Measurements from ENCODE around the gene THRAP3.

THRAP3 gene

DNA sequence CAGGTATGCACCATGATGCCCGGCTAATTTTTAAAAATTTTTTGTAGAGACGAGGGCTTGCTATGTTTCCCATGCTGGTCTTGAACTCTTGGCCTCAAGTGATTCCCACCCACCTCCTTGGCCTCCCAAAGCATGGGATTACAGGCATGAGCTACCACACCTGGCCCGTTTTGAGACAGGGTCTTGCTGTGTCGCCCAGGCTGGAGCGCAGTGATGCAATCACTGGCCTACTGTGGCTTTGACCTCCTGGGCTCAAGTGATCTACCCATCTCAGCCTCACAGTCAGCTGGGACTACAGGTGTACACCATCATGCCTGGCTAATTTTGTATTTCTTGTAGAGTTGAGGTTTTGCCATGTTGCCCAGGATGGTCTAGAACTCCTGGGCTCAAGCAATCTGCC, 74.4 kb downstream of the THRAP3 start:
- DNase-seq (ENCODE audit: low read depth) = no peak

GRCh38 chr1:36300526-36300925, 76.3 kb downstream of the THRAP3 start:
- DNase-seq (ENCODE audit: low read depth) = peak; percentile 41

DNA sequence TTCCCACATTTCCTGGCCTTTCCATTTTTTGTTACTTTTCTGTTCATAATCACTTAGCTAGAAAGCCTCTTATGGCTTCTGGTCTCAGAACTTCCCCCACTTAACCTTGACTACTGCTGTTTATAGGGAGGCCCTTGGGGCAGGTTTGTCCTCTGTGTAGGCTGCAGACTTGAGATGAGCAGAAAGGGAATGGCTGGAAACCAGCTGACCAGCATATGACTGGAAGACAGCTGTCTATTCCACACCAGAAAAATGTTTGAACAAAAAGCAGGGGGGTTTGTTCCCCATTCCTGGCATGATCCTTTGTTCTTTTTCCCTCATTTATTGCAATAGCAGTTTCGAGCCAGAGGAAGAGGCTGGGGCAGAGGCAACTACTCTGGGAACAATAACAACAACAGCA, 77.0 kb downstream of the THRAP3 start:
- DNase-seq (ENCODE audit: low read depth) = no peak

GRCh38 chr1:36303244-36303643, 79.0 kb downstream of the THRAP3 start:
- DNase-seq (ENCODE audit: low read depth) = no peak

- DNase-seq (ENCODE audit: low read depth) = no peak
These were observed 79.6 kb downstream of the THRAP3 start for GRCh38 chr1:36303650-36304360.

DNA sequence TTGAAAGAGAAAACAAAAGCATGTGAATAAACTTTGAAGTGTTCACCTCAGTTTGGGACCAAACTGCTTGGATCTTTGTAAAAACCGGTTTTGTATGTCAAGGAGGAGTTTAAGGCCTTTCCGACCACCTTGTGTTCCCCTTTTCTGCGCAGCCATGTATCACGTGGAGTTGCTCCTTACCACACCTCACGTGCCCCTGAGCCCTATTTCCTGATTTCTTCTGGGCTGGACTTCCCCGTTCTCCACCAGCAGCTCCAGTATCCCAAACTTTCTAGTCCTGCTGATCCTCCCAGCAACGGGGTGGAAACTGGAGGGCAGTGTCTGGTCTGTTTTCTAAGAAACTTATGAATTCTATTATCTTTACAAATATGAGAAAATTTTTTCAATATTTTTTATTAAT, 80.3 kb downstream of the THRAP3 start:
- DNase-seq (ENCODE audit: low read depth) = no peak

- DNase-seq (ENCODE audit: low read depth) = no peak
These were observed 81.0 kb downstream of the THRAP3 start for GRCh38 chr1:36304970-36305914.

- DNase-seq (ENCODE audit: low read depth) = no peak
These were observed 81.6 kb downstream of the THRAP3 start for GRCh38 chr1:36305915-36306209.

DNA sequence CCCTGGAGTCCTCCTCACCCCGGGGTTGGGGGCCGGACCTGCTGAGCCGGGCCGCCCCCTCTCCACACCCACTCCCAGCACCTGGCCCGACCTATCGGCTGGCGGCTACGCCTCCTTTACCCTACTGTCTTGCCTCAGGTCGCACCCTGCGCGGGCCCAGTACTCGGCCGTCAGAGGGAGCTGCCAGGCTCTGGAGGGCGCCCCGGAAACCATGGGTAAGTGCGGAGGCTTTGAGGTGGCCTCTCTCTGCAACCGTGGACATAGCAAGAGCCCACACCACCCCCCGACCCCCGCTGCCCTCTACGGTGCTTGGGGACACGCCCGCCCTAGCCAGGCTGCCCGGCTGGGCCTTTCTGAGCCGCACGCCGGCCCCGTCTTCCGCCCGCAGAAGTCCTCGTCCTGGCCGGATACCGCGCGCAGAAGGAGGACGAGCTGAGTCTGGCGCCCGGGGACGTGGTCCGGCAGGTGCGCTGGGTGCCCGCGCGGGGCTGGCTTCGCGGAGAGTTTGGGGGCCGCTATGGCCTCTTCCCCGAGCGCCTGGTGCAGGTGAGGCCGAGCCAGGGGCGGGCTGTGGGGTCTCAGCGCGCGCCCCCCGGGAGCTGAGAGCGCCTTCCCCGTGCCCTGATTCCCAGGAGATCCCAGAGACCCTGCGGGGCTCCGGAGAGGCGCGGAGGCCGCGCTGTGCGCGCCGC, 82.1 kb downstream of the THRAP3 start, which contains the start of gene SH3D21:
TSS of gene SH3D21 (plus strand) at position 159 of the 692 bp plus-strand sequence. CDS start at position 212, 53 bp downstream.
- no peak for DNase-seq (ENCODE audit: low read depth)

DNA sequence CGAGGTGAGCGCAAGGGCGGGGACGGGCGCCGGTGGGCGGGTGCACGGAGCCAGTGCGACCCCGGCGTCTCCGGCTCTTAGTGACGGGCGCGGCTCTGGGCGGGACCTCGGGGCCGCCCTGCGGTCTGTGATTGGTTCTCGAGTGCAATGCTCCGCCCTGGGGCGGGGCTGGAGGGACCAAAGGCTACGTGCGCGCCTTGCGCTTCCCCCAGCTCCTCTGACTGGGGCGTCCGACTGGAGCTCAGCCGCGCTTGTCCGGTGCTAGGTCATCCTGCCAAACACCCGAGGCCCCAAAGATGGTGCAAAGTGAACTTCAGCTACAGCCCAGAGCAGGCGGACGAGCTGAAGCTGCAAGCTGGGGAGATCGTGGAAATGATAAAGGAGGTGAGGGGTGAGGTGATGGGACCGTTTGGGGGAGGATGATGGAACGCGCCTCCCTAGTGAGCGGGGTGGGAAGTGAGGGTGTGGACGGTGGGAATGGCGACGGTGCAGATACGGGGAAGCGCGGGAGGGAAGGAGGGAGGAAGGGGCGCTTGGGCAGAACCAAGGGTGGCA, 82.7 kb downstream of the THRAP3 start:
- DNase-seq (ENCODE audit: low read depth) = peak; percentile 94

DNA sequence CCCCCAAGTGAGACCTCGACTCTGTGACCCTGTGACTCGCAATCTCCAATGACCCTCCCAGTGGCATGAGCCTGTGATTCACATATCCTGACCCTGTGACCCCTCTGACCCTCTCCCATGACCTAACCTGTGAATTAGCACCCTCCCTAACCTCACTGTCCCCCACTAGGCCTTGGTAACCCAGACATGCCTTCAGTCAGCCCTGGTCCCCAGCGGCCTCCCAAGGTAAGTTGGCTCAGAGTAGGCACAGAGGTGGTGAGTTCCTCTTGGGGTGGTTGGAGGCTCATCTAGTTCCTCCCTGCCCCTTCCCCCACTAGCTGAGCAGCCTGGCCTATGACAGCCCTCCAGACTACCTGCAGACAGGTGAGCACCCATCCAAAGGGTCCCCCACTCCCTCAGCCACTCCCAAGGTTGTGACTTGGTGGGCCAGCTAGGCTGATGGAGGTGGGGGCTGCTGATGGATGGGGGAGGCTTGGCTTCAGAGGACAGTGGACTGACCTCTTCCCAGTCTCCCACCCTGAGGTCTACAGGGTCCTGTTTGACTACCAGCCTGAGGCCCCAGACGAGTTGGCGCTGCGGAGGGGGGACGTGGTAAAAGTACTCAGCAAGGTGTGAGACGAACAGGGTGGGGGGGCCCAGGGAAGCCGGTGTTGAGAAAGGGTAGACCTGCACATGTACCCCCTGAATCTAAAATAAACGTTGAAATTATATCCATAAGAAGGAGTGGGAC, 83.5 kb downstream of the THRAP3 start:
- no peak for DNase-seq (ENCODE audit: low read depth)

GRCh38 chr1:36309397-36309796, 85.2 kb downstream of the THRAP3 start:
- DNase-seq (ENCODE audit: low read depth) = no peak

GRCh38 chr1:36320291-36320761, 96.1 kb downstream of the THRAP3 start:
- DNase-seq (ENCODE audit: low read depth) = no peak

DNA sequence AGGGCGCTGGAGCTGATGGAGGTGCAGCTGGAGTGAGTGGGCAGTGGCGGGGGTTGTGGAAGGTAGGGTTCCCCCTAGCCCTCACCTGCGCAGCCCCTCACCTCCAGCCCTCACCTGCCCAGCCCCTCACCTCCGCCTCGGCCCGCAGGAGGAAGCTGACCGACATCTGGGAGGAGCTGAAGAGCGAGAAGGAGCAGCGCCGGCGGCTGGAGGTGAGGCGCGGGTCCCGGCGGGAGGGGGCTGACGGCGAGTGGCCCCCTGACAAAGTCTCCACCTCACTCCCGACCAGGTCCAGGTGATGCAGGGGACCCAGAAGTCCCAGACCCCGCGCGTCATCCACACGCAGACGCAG, 96.5 kb downstream of the THRAP3 start:
- DNase-seq (ENCODE audit: low read depth) = no peak

GRCh38 chr1:36321119-36321951, 97.1 kb downstream of the THRAP3 start:
- DNase-seq (ENCODE audit: low read depth) = peak; percentile 75

GRCh38 chr1:36322041-36322785, 98.0 kb downstream of the THRAP3 start:
- peak; percentile 42 for DNase-seq (ENCODE audit: low read depth)

- peak; percentile 72 for DNase-seq (ENCODE audit: low read depth)
These were observed 98.8 kb downstream of the THRAP3 start for GRCh38 chr1:36322786-36323635.

GRCh38 chr1:36323636-36324352, 99.6 kb downstream of the THRAP3 start, which contains the start of gene EVA1B:
EVA1B (minus strand) TSS chr1:36323645; CDS start chr1:36323037, 608 bp downstream.
- DNase-seq (ENCODE audit: low read depth) = peak; percentile 86

Data from iris pigment epithelial cell (primary cell).